ENCODE results near the gene TMEM225B. TPM values are rescaled to one million over a fixed set of nuclear protein-coding genes. Genes with fewer than 3 reads are reported as not detected.
"Not testable (repeated sequence)": the region's sequence is repeated elsewhere in the genome, so short reads cannot be mapped to it uniquely, and the experiment has no call there.

The TMEM225B gene
- total RNA-seq, 1 experiment from 2014 or later, result not detected

DNA sequence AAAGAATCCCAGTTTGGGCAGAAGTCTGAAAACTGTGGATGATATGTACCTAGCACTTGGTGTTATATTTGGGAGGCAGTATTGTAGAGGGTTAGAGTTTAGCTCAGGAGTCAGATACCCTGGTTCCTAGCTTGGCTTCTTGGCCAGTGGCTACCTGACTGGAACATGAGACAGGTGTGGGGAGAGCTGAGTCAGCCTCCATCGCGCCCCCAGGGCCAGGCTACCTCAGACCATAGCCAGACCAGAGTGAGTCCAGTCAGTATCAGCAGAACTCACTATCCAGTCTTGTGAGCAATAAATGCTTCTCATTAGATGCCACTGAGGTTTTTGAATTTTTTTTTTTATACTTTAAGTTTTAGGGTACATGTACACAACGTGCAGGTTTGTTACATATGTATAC is 55.7 kb downstream of the TMEM225B start:
- no peak overlapping the region for H3K4me3 ChIP-seq (ENCODE audit: low read length)
- no peak overlapping the region for H3K27ac ChIP-seq (ENCODE audit: low read length)
- no peaks in the 10 kb centered on the region for H4K20me1 ChIP-seq (ENCODE audit: low read length)
- BruUV-seq (replicated peaks), result no TSS peak
- intact Hi-C loops (cut with micrococcal nuclease), result no loop called here
- peak; percentile 22 for DNase-seq
- ChIA-PET CTCF (no interaction called here), POLR2A (ENCODE audit: unreplicated experiment) (interaction anchor here (0.5 kb wide), 1 partner anchor 17 kb away, joined by 3 read pairs; no protein-coding TSS in a partner anchor)
- no peaks in the 10 kb centered on the region for H3F3A ChIP-seq (ENCODE audit: low read length, unreplicated experiment)
- H3K36me3 ChIP-seq (ENCODE audit: low read depth, low read length), result no peaks in the 10 kb centered on the region
- no peaks in the 10 kb centered on the region for H3K4me1 ChIP-seq (ENCODE audit: insufficient read depth, low read length)
- no peaks in the 10 kb centered on the region for H3K9me2 ChIP-seq (replicated peaks; ENCODE audit: low read length)
- H3K9me3 ChIP-seq (ENCODE audit: low read length), result no peaks in the 10 kb centered on the region
- no peak for TF ChIP-seq EZH2phosphoT487 (IDR thresholded peaks at IDR 0.05; ENCODE audit: borderline replicate concordance, low read length)
- no peak for TF ChIP-seq EZH2 (IDR thresholded peaks at IDR 0.05; ENCODE audit: low read length, unreplicated experiment)
- TF ChIP-seq, protein P1, sequence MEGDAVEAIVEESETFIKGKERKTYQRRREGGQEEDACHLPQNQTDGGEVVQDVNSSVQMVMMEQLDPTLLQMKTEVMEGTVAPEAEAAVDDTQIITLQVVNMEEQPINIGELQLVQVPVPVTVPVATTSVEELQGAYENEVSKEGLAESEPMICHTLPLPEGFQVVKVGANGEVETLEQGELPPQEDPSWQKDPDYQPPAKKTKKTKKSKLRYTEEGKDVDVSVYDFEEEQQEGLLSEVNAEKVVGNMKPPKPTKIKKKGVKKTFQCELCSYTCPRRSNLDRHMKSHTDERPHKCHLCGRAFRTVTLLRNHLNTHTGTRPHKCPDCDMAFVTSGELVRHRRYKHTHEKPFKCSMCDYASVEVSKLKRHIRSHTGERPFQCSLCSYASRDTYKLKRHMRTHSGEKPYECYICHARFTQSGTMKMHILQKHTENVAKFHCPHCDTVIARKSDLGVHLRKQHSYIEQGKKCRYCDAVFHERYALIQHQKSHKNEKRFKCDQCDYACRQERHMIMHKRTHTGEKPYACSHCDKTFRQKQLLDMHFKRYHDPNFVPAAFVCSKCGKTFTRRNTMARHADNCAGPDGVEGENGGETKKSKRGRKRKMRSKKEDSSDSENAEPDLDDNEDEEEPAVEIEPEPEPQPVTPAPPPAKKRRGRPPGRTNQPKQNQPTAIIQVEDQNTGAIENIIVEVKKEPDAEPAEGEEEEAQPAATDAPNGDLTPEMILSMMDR (conservative IDR thresholded peaks at IDR 0.05; ENCODE audit: low read depth, low read length), result no peak
- H2AFZ ChIP-seq (ENCODE audit: low read length), result no peak overlapping the region
- no peaks in the 10 kb centered on the region for H3K79me2 ChIP-seq (ENCODE audit: low read length)
- H3K27me3 ChIP-seq (ENCODE audit: low read length), result no peaks in the 10 kb centered on the region
- ATAC-seq, result no peak
- no peak overlapping the region for H3K9ac ChIP-seq (ENCODE audit: low read length)
- no peak overlapping the region for H3K4me2 ChIP-seq (ENCODE audit: low read length)

DNA sequence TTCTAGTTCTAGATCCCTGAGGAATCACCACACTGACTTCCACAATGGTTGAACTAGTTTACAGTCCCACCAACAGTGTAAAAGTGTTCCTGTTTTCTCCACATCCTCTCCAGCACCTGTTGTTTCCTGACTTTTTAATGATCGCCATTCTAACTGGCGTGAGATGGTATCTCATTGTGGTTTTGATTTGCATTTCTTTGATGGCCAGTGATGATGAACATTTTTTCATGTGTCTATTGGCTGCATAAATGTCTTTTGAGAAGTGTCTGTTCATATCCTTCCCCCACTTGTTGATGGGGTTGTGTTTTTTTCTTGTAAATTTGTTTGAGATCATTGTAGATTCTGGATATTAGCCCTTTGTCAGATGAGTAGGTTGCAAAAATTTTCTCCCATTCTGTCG is 56.6 kb downstream of the TMEM225B start:
- POLR2A ChIA-PET (ENCODE audit: unreplicated experiment); H3K4me3 ChIP-seq (ENCODE audit: low read length); H3K36me3 ChIP-seq (ENCODE audit: low read depth, low read length); H3K79me2 ChIP-seq (ENCODE audit: low read length); H2AFZ ChIP-seq (ENCODE audit: low read length); H3F3A ChIP-seq (ENCODE audit: low read length, unreplicated experiment); H3K4me1 ChIP-seq (ENCODE audit: insufficient read depth, low read length); H3K9me3 ChIP-seq (ENCODE audit: low read length); BruUV-seq (replicated peaks); H3K9me2 ChIP-seq (replicated peaks; ENCODE audit: low read length); H3K9ac ChIP-seq (ENCODE audit: low read length); CTCF ChIA-PET; H4K20me1 ChIP-seq (ENCODE audit: low read length); intact Hi-C loops (cut with micrococcal nuclease); ATAC-seq; H3K27me3 ChIP-seq (ENCODE audit: low read length); H3K27ac ChIP-seq (ENCODE audit: low read length); DNase-seq; H3K4me2 ChIP-seq (ENCODE audit: low read length): not testable (repeated sequence)

DNA sequence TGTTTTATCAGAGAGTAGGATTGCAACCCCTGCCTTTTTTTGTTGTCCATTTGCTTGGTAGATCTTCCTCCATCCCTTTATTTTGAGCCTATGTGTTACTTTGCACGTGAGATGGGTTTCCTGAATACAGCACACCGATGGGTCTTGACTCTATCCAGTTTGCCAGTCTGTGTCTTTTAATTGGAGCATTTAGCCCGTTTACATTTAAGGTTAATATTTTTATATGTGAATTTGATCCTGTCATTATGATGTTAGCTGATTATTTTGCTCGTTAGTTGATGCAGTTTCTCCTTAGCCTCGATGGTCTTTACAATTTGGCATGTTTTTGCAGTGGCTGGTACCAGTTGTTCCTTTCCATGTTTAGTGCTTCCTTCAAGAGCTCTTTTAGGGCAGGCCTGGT is 59.8 kb downstream of the TMEM225B start:
- H4K20me1 ChIP-seq (ENCODE audit: low read length), result not testable (repeated sequence)

More for the DNA sequence above, 59.8 kb downstream of the TMEM225B start:
- H2AFZ ChIP-seq (ENCODE audit: low read length); DNase-seq; ATAC-seq; BruUV-seq (replicated peaks); CTCF ChIA-PET; H3K9ac ChIP-seq (ENCODE audit: low read length); H3K9me2 ChIP-seq (replicated peaks; ENCODE audit: low read length); H3K4me3 ChIP-seq (ENCODE audit: low read length); H3F3A ChIP-seq (ENCODE audit: low read length, unreplicated experiment); H3K27me3 ChIP-seq (ENCODE audit: low read length); H3K36me3 ChIP-seq (ENCODE audit: low read depth, low read length); H3K79me2 ChIP-seq (ENCODE audit: low read length); intact Hi-C loops (cut with micrococcal nuclease); H3K4me1 ChIP-seq (ENCODE audit: insufficient read depth, low read length); H3K9me3 ChIP-seq (ENCODE audit: low read length); H3K27ac ChIP-seq (ENCODE audit: low read length); POLR2A ChIA-PET (ENCODE audit: unreplicated experiment); H3K4me2 ChIP-seq (ENCODE audit: low read length): not testable (repeated sequence)

Other genes starting within 250 kb of the TMEM225B start
- 358 and 381 TPM in 2 replicates for gene ARPC1B, start 223.5 kb upstream of the TMEM225B start, total RNA-seq (2014; rRNA removed)
- 58.6 and 84.7 TPM in 2 replicates for gene PDAP1, start 189.7 kb upstream of the TMEM225B start, total RNA-seq (2014; rRNA removed)
- 120 and 144 TPM in 2 replicates for gene BUD31, start 189.3 kb upstream of the TMEM225B start, total RNA-seq (2014; rRNA removed)
- gene PTCD1, start 159.5 kb upstream of the TMEM225B start, total RNA-seq (2014; rRNA removed), result 10.4 and 11.5 TPM in 2 replicates
- gene CPSF4, start 159.3 kb upstream of the TMEM225B start, total RNA-seq (2014; rRNA removed), result 49.5 and 65.3 TPM in 2 replicates
- gene ATP5MF, start 132.1 kb upstream of the TMEM225B start, total RNA-seq (2014; rRNA removed), result 660 and 1,030 TPM in 2 replicates
- 6.6 and 8.3 TPM in 2 replicates for gene ZNF789, start 125.4 kb upstream of the TMEM225B start, total RNA-seq (2014; rRNA removed)
- gene ZNF394, start 98.0 kb upstream of the TMEM225B start, total RNA-seq (2014; rRNA removed), result 17.7 and 19.4 TPM in 2 replicates
- 8.6 and 9.9 TPM in 2 replicates for gene ZKSCAN5, start 93.6 kb upstream of the TMEM225B start, total RNA-seq (2014; rRNA removed)
- gene FAM200A, start 46.2 kb upstream of the TMEM225B start, total RNA-seq (2014; rRNA removed), result 2.2 and 3.8 TPM in 2 replicates
- gene ZNF655, start 39.6 kb upstream of the TMEM225B start, total RNA-seq (2014; rRNA removed), result not detected in 2 replicates
- gene ZSCAN25, start 18.7 kb downstream of the TMEM225B start, total RNA-seq (2014; rRNA removed), result 13.9 and 18.9 TPM in 2 replicates
- not detected in 2 replicates for gene CYP3A5, start 81.7 kb downstream of the TMEM225B start, total RNA-seq (2014; rRNA removed)
- gene CYP3A7, start 136.9 kb downstream of the TMEM225B start, total RNA-seq (2014; rRNA removed), result not detected in 2 replicates
- gene CYP3A4, start 185.9 kb downstream of the TMEM225B start, total RNA-seq (2014; rRNA removed), result not detected in 2 replicates
- gene CYP3A43, start 229.7 kb downstream of the TMEM225B start, total RNA-seq (2014; rRNA removed), result not detected in 2 replicates

Measured in PC-3 (cell line).